HEK293 (cell line): ENCODE results near the gene WASF2.

Source experiments
- KLF9 ChIP-seq: fragments of 450-650 bp; formaldehyde crosslinking; IDR thresholded peaks from 2 replicates; pipeline ENCODE4 v1.5.1; 2016; ENCODE audit warnings: missing biosample characterization, missing genetic modification characterization, low read depth
- MYNN ChIP-seq: fragments of 450-650 bp; formaldehyde crosslinking; IDR thresholded peaks from 2 replicates; pipeline ENCODE4 v1.5.1; 2016; ENCODE audit warnings: missing biosample characterization, missing genetic modification characterization, borderline replicate concordance
- SP2 ChIP-seq: fragments of 450-650 bp; formaldehyde crosslinking; IDR thresholded peaks from 2 replicates; pipeline ENCODE4 v1.5.1; 2016; ENCODE audit warnings: missing biosample characterization, missing genetic modification characterization

- no peak for TF ChIP-seq KLF9 (tag by site-specific recombination)
- no peak for TF ChIP-seq SP2
- no peak for TF ChIP-seq MYNN (tag by site-specific recombination)
These were observed 38.6 kb downstream of the WASF2 start for GRCh38 chr1:27451343-27451742.
